ENCODE results near the gene PRKAR1B. TPM values are rescaled to one million over a fixed set of nuclear protein-coding genes. Genes with fewer than 3 reads are reported as not detected.

The PRKAR1B gene
- total RNA-seq, 1 experiment from 2014 or later: 27.2 TPM

- POLR2A ChIA-PET (ENCODE audit: low non-redundant PET): no interaction called here
These were observed 169.6 kb downstream of the PRKAR1B start for GRCh38 chr7:557558-557881.

GRCh38 chr7:556837-557557, 170.1 kb downstream of the PRKAR1B start:
- no peak for DNase-seq (ENCODE audit: low spot score)
- Histone ChIP-seq H3K4me1 (ENCODE audit: insufficient read depth, low read length, poor library complexity, severe bottlenecking) (no peaks in the 10 kb centered on the region), H3K9me3 (ENCODE audit: low read depth, low read length, poor library complexity, severe bottlenecking) (no peaks in the 10 kb centered on the region), H3K27me3 (replicated peaks; ENCODE audit: insufficient read depth, low read depth, low read length, poor library complexity) (no peaks in the 10 kb centered on the region), H3K27ac (ENCODE audit: low read depth, low read length, poor library complexity, severe bottlenecking) (no peak overlapping the region), H3K4me3 (ENCODE audit: low read depth, low read length, poor library complexity, severe bottlenecking) (no peak overlapping the region), H3K36me3 (ENCODE audit: insufficient read depth, low read length, poor library complexity, severe bottlenecking) (no peaks in the 10 kb centered on the region)
- intact Hi-C loops (cut with micrococcal nuclease; ENCODE audit: unreplicated experiment): no loop called here
- TF ChIP-seq EZH2 (IDR thresholded peaks at IDR 0.05; ENCODE audit: borderline replicate concordance, low read depth, low read length, poor library complexity, severe bottlenecking) (no peak), CTCF (conservative IDR thresholded peaks at IDR 0.05; ENCODE audit: low read depth, low read length) (no peak)
- BruUV-seq (replicated peaks): no TSS peak
- ChIA-PET POLR2A (ENCODE audit: low non-redundant PET) (no interaction called here), CTCF (no interaction called here)

More at GRCh38 chr7:557558-557881, 169.6 kb downstream of the PRKAR1B start:
- Histone ChIP-seq H3K9me3 (ENCODE audit: low read depth, low read length, poor library complexity, severe bottlenecking) (no peaks in the 10 kb centered on the region), H3K27ac (ENCODE audit: low read depth, low read length, poor library complexity, severe bottlenecking) (no peak overlapping the region), H3K4me1 (ENCODE audit: insufficient read depth, low read length, poor library complexity, severe bottlenecking) (no peaks in the 10 kb centered on the region), H3K27me3 (replicated peaks; ENCODE audit: insufficient read depth, low read depth, low read length, poor library complexity) (no peaks in the 10 kb centered on the region), H3K36me3 (ENCODE audit: insufficient read depth, low read length, poor library complexity, severe bottlenecking) (no peaks in the 10 kb centered on the region), H3K4me3 (ENCODE audit: low read depth, low read length, poor library complexity, severe bottlenecking) (no peak overlapping the region)
- no peak for TF ChIP-seq CTCF (conservative IDR thresholded peaks at IDR 0.05; ENCODE audit: low read depth, low read length)
- TF ChIP-seq EZH2 (IDR thresholded peaks at IDR 0.05; ENCODE audit: borderline replicate concordance, low read depth, low read length, poor library complexity, severe bottlenecking): no peak
- intact Hi-C loops (cut with micrococcal nuclease; ENCODE audit: unreplicated experiment): no loop called here
- BruUV-seq (replicated peaks): no TSS peak
- CTCF ChIA-PET: no interaction called here
- no peak for DNase-seq (ENCODE audit: low spot score)

GRCh38 chr7:556291-556826, 170.7 kb downstream of the PRKAR1B start:
- TF ChIP-seq EZH2 (IDR thresholded peaks at IDR 0.05; ENCODE audit: borderline replicate concordance, low read depth, low read length, poor library complexity, severe bottlenecking) (no peak), CTCF (conservative IDR thresholded peaks at IDR 0.05; ENCODE audit: low read depth, low read length) (no peak)
- BruUV-seq (replicated peaks): no TSS peak

More at GRCh38 chr7:556291-556826, 170.7 kb downstream of the PRKAR1B start:
- intact Hi-C loops (cut with micrococcal nuclease; ENCODE audit: unreplicated experiment): no loop called here
- DNase-seq (ENCODE audit: low spot score): no peak
- no peaks in the 10 kb centered on the region for H3K4me1 ChIP-seq (ENCODE audit: insufficient read depth, low read length, poor library complexity, severe bottlenecking)
- CTCF ChIA-PET: no interaction called here
- H3K4me3 ChIP-seq (ENCODE audit: low read depth, low read length, poor library complexity, severe bottlenecking): no peak overlapping the region
- H3K9me3 ChIP-seq (ENCODE audit: low read depth, low read length, poor library complexity, severe bottlenecking): no peaks in the 10 kb centered on the region
- POLR2A ChIA-PET (ENCODE audit: low non-redundant PET): no interaction called here
- no peaks in the 10 kb centered on the region for H3K36me3 ChIP-seq (ENCODE audit: insufficient read depth, low read length, poor library complexity, severe bottlenecking)
- H3K27ac ChIP-seq (ENCODE audit: low read depth, low read length, poor library complexity, severe bottlenecking): no peak overlapping the region
- H3K27me3 ChIP-seq (replicated peaks; ENCODE audit: insufficient read depth, low read depth, low read length, poor library complexity): no peaks in the 10 kb centered on the region

All from A673 (cell line).